NCI-H226 (cell line): ENCODE measurements around the gene NUP37.
"Not testable (repeated sequence)": the region's sequence is repeated elsewhere in the genome, so short reads cannot be mapped to it uniquely, and the experiment has no call there.

Experiments used
- DNase-seq: peaks from one replicate; pipeline ENCODE4 v3.0.0-alpha.2; 2015

Gene NUP37, protein sequence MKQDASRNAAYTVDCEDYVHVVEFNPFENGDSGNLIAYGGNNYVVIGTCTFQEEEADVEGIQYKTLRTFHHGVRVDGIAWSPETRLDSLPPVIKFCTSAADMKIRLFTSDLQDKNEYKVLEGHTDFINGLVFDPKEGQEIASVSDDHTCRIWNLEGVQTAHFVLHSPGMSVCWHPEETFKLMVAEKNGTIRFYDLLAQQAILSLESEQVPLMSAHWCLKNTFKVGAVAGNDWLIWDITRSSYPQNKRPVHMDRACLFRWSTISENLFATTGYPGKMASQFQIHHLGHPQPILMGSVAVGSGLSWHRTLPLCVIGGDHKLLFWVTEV

DNA sequence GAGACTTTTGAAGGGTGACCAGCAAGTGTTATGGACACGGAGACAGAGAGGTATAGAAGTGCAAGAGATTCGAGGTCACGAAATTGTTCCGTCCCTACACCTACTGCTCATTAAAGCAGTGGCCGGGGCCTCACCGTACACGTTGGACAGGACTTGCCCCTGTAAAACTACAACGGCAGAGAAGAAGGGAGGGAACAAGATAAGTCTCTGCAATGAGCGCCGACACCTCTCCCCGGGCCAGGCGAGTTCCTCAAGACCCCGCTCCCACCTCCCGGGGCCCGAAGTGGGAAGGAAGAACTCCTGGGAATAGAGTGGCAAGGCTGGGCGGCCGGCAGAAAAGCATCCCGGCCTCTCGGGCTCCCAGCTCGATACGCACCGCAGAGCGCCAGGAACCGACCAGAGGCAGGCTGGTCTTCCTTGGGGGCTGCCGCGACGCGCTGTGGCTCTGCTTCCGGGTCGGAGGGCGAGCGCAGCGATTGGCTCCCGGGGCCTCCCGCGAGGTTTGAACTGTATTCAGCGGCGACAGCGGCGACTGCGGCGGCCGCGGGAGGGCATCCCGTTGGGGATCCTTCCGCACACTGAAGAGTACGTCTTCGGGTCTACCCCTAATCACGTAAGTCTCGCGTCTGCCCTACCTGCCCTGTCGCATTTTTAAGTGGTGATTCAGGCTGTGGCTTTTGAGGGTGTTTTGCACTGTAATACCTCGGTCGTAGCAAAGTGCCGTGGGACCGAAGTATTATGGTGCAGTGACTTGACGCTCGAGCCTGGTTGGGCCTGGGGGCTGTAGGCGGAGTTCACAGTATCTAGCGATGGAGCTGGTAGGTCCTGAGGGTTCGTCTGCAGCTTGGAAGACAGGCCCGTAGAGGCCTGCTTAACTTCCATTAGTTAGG, at the start of gene NUP37, which contains the start of gene PARPBP:
TSS of gene NUP37 (minus strand) at position 441 of the 890 bp plus-strand sequence. CDS start 1,596 bp downstream, outside the sequence.
TSS of gene PARPBP (plus strand) at position 510 of the 890 bp plus-strand sequence. CDS start 3,706 bp downstream, outside the sequence.
- DNase-seq, result peak; percentile 81

DNA sequence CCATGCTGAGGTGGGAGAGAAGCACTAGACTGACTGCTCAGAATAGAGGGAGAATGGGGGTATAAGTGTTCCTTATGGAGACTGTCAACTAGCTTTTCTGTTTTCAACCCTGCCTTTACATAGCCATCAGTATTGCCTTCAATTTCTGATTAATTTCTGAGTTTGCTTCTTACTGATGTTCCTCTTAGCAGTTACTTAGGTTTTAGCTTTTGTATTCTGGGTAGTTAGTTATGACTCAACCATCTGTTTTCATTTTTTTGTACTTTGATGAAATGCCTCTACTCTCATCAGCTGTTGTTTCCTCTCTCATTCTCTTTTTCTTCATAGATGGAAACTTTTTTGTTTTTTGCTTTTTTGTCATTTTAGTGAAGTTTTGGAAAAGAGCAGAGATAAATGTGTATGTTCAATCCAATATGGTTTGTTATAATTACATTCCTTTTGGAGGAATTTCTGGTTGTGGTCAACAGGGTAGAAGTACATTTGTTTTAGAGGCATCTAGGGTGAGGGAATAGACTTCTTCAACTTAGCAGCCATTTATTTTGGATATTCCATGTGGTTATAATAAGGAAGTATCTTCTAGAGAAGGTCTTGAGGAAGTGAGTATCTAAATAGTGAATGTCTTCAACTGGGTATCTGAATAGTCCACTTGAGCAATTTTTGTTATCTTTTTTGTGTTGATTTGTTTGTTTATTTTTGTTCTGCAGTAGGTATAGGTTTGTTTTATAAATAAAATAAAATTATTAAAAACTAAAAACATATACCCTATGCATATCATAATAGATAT, 48.1 kb upstream of the NUP37 start:
- DNase-seq, result no peak

DNA sequence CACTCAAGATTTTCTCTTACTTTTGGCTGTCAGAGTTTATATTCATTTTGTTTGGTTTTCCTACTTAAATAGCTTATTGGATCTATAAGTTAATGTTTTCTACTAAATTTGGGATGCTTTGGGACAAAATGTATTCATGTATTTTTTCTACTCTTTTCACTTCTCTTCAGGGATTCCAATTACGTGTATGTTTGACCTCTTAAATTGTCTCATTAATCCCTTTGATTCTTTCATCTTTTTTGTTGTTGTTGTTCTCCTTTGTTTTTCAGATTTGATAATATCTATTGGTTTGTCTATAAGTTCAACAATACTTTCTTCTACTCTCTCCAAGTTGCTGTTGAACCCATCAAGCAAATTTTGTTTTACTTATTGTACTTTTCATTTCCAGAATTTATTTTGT, 43.5 kb upstream of the NUP37 start:
- no peak for DNase-seq

DNA sequence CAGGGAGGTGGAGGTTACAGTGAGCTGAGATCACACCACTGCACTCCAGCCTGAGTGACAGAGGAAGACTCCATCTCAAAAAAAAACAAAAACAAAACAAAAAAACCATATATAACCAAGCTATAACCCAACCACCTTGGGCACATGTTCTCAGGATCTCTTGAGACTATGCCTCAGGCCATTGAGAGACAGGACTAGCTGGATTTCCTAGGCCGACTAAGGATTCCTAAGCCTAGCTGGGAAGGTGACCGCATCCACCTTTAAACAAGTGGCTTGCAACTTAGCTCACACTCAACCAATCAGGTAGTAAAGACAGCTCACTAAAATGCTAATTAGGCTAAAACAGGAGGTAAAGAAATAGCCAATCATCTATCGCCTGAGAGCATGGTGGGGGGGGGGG, 35.3 kb upstream of the NUP37 start:
- DNase-seq, result not testable (repeated sequence)

DNA sequence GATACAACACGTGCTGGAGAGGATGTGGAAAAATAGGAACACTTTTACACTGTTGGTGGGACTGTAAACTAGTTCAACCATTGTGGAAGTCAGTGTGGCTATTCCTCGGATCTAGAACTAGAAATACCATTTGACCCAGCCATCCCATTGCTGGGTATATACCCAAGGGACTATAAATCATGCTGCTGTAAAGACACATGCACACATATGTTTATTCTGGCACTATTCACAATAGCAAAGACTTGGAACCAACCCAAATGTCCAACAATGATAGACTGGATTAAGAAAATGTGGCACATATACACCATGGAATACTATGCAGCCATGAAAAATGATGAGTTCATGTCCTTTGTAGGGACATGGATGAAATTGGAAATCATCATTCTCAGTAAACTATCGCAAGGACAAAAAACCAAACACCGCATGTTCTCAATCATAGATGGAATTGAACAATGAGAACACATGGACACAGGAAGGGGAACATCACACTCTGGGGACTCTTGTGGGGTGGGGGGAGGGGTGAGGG, 27.2 kb upstream of the NUP37 start:
- DNase-seq, result not testable (repeated sequence)

DNA sequence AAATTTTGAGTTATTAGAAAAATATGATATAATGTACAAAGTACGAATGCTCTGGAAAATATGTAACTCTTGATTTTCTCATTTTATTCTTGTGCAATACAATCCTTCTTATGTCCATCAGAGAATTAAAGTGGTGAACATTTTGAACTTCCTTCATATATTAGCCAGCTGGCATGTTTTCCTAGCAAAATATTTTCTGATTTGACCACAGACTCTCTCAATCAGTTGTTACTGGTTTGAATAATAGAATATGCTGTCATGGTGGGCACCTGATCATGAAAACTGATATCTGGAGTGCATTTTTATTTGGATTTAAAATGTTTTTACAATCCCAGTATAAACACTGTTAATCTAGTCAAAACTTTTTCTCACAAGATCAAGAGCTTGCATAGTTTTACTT, 24.3 kb upstream of the NUP37 start:
- DNase-seq, result no peak

DNA sequence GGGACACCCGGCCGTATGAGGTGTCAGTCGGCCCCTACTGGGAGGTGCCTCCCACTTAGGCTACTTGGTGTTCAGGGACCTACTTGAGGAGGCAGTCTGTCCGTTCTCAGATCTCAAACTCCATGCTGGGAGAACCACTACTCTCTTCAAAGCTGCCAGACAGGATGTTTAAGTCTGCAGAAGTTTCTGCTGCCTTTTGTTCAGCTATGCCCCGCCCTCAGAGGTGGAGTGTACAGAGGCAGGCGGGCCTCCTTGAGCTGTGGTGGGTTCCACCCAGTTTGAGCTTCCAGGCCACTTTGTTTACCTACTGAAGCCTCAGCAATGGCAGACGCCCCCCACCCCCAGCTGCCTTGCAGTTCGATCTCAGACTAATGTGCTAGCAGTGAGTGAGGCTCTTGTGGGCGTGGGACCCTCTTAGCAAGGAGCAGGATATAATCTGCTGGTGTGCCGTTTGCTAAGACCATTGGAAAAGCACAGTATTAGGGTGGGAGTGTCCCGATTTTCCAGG, 23.0 kb upstream of the NUP37 start:
- DNase-seq, result not testable (repeated sequence)

DNA sequence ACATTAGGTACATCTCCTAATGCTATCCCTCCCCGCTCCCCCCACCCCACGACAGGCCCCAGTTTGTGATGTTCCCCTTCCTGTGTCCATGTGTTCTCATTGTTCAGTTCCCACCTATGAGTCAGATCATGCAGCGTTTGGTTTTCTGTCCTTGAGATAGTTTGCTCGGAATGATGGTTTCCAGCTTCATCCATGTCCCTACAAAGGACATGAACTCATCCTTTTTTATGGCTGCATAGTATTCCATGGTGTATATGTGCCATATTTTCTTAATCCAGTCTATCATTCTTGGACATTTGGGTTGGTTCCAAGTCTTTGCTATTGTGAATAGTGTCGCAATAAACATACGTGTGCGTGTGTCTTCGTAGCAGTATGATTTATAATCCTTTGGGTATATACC, 17.7 kb upstream of the NUP37 start:
- not testable (repeated sequence) for DNase-seq

DNA sequence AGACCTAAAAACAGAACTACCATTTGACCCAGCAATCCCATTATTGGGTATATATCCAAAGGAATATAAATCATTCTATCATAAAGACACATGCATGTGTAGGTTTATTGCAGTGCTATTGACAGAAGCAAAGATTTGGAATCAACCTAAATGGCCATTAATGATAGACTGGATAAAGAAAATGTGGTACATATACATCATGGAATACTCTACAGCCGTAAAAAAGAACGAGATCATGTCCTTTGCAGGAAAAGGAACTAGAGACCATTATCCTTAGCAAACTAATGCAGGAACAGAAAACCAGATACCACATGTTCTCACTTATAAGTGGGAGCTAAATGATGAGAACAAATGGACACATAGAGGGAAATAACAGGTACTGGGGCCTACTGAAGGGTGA, 11.5 kb upstream of the NUP37 start:
- DNase-seq, result not testable (repeated sequence)

DNA sequence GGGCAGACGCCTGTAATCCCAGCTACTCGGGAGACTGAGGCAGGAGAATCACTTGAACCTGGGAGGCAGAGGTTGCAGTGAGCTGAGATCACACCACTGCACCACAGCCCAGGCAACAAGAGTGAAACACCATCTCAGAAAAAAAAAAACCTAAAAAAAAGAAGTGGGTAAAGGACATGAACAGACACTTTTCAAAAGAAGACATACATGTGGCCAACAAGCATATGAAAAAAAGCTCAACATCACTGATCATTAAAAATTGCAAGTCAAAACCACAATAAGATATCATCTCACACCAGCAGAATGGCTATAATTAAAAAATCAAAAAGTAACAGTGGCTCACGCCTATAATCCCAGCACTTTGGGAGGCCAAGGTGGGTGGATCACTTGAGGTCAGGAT, 10.8 kb upstream of the NUP37 start:
- DNase-seq, result not testable (repeated sequence)

DNA sequence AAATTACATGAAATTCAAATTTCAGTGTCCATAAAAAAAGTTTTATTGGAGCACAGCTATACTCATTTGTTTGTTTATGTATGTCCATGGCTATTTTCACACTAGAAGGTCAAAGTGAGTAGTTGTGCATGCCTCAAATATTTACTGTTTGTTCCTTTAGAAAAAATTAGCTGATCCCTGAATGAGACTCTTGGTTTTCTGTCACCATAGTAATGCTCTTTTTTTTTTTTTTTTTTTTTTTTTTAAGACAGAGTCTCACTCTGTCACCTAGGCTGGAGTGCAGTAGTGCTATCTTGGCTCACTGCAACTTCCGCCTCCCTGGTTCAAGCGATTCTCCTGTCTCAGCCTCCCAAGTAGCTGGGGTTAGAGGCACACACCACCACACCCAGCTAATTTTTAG, 1.4 kb upstream of the NUP37 start:
- DNase-seq, result not testable (repeated sequence)

DNA sequence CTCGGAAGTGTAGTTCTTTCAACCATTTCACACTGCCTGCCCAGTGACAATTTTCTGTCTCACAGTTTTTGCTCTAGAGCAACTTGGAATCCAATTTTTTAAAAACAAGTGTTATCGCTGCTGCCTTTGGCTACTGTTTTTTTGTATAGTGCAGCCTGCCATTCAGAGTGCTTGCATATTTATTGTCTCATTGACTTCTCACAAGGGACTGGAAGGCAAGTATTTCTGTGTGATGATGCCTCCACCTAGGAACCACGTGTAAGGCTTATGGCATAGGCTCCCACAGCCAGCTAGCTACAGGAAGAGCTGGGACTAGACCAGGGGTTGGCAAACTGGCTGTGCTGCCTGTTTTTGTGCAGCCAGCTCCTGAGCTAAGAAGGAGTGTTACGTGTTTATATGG, 972 bp upstream of the NUP37 start:
- peak; percentile 4 for DNase-seq

DNA sequence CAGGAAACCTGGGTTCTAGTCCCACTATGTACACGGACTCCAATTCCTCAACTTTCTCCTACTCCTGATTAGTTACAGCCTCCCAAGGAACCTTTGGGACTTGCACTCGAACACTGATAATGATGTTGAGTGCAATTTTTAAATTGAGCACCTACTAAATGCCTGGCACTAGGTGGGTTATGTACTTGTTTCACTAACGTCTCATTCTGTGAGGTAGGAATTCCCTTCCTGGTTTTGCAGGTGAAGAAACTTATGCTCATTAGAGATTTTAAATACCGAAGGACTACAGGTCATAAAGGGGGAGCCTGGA, 605 bp upstream of the NUP37 start:
- no peak for DNase-seq

DNA sequence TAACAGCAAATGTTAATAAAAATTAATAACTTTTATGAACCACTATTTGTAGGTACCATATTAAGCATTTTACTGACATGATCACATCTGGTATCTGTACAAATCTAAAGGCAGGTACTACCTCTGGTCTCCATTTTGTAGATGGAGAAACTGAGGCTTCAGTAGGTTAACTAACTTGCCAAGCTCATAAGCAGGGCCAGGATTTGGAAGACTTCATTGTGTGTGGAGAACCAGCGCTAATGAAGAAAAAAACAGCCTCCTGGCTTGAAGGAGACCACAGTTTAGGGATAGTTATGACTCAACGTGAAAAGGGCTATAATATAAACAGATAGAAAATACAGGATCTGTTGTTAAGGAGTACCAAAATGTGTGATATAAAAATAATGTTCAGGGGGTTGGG, 1.0 kb downstream of the NUP37 start:
- DNase-seq, result no peak

DNA sequence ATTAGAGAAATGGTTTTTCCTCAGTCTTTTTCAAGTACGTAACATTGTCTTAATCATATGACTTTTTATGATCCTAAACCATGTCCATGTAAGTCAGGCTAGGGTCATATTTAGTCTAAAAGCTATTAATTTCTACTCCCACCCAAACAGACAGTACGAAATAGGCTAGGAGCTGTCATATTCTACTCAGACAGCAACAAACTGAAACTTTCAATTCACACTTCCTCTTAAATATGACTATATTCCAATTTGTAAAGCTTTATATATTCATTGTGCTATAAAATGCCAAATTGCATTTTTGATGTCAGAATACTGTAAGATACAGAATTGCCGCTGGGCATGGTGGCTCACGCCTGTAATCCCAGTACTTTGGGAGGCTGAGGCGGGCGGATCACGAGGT, 3.5 kb downstream of the NUP37 start:
- DNase-seq, result no peak

DNA sequence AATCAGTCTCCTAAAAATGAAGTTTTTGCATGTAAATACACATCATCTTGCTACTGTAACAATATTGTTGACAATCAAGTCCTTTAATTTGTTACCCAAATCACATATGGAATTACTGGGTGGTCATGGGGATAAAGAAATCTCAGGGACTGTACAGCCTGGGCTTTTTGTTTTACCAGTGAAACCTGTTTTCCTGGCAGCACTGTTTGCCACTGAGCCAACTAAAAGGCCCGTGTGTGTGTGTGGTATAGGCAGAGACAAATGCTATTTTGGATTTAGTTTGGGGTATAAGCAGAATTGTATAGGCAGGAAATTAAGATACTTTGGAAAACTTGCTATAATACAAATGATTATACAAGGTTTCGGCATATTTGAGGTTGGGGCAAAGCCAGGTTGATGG, 5.7 kb downstream of the NUP37 start:
- DNase-seq, result no peak

DNA sequence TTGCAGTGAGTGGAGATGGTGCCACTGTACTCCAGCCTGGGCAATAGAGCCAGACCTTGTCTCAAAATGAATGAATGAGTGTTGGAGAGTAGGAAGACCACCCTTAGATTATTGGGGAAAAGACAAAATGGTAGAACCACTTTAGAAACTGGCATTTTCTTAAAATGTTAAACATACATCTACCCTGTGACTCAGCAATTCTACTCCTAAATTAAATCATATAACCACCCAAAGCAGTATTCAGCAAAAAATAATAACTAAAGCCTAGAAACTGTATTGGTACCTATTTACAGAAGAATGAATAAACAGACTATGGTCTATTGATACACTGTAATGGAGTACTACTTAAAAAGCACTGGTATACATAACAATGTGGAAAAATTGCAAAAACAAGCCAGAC, 9.1 kb downstream of the NUP37 start:
- DNase-seq, result no peak

DNA sequence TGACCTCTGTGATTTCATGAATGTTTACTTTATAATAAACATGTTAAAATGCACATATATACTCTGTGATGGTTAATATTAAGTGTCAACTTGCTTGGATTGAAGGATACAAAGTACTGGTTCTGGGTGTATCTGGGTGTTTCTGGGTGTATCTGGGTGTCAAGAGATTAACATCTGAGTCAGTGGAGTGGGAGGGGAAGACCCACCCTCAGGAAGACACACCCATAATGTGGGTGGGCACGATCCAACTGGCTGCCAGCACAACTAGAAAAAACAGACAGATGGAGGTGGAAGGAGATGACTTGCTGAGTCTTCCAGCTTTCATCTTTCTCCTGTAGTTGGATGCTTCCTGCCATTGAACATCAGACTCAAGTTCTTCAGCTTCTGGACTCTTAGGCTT, 11.9 kb downstream of the NUP37 start:
- peak; percentile 34 for DNase-seq

DNA sequence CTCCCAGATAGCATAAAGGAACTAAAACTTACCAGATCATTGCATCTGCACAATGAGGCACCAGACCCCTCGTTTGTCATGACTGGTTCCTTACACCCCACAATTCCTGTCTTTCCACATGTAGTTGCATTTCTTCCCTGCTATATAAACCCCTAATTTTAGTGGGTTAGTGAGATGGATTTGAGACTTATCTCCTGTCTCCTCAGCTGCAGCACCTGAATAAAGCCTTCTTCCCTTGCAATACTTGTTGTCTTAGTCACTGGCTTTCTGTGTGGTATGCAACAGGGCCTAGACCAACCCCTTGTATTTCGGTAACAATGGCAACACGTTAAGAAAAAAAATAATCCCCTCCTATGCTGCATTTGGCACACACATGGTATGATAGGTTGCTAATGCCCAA, 13.0 kb downstream of the NUP37 start:
- no peak for DNase-seq

DNA sequence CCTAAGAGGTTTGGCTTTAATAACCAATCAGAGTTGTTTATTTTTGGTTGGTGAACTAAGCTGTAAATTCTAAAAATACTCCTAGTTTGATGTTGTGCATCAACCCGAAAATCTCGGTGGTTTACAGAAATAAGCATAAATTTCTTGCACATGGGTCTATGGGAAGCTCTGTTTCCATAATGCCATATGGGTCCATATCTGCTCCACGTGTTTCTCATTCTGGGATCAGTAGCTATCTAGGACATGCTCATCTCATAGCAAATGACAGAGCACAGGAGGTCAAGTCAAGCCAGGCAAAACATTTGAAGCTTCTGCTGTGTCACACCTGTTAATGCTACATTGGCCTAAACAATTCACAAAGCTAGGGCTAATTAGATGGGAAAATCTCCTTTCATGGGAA, 23.1 kb downstream of the NUP37 start:
- no peak for DNase-seq

DNA sequence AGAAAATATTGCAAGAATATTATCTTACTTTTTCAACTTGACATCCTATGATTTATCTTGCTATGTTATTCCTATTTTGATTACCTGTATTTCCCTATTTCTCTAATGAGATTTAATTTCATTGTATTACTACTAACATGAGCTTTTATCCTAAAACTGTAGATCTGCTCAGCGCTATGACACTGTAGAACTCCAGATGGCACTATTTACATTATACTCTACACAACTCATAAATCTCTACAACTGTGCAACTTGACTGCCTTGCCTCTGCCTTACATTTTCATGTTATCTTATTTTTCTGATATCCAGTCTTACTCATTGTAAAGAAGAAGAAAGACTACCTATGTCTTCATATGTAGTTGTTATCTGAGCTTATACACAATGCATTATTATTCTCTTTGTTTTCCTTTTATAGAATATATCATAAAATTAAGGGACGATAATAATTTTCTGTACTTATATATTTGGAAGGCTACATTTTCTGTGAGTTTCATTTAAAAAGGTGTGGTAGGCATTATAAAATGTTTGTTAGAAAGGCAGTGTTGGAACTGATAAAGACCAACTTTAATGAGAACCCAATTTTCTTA, 24.1 kb downstream of the NUP37 start:
- DNase-seq, result peak; percentile 5

DNA sequence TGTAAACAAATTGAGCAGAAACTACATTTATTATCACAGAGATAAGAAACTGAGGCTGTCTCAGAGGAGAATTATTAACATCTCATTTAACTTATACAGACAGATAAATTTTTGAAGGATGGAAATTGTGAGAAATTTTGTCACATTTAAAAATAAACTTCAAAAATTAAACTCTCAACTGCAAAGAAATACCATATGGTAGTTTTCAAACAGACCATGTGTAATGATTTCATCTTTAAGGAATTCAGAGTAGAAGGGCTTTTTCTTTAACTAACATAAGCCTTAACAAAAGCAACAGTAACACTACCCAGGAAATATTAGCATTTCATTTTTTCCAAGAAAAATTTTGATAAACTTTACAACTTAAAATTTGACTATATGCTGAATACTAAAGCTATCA, 26.6 kb downstream of the NUP37 start:
- DNase-seq, result no peak
